IPS-15b (cell line): ENCODE data around the gene TMED4.

Experiments used
- H3K27me3 ChIP-seq: one replicate; pipeline ENCODE4 v1.6.1; 2013; ENCODE audit warnings: low read length; ENCODE audit not compliant: control insufficient read depth, insufficient read depth
- H3K36me3 ChIP-seq: one replicate; pipeline ENCODE4 v1.6.1; 2013; ENCODE audit warnings: low read length; ENCODE audit not compliant: control insufficient read depth, insufficient read depth
- H3K4me1 ChIP-seq: one replicate; pipeline ENCODE4 v1.6.1; 2013; ENCODE audit warnings: mild to moderate bottlenecking, low read length; ENCODE audit not compliant: control insufficient read depth, insufficient read depth
- H3K4me3 ChIP-seq: one replicate; pipeline ENCODE4 v1.5.1; 2013; ENCODE audit warnings: low read depth, low read length
- H3K9ac ChIP-seq: one replicate; pipeline ENCODE4 v1.6.1; 2013; ENCODE audit warnings: low read depth, mild to moderate bottlenecking, low read length
- H3K9me3 ChIP-seq: one replicate; pipeline ENCODE4 v1.6.1; 2013; ENCODE audit warnings: mild to moderate bottlenecking, low read length; ENCODE audit not compliant: control insufficient read depth, insufficient read depth

The TMED4 gene

DNA sequence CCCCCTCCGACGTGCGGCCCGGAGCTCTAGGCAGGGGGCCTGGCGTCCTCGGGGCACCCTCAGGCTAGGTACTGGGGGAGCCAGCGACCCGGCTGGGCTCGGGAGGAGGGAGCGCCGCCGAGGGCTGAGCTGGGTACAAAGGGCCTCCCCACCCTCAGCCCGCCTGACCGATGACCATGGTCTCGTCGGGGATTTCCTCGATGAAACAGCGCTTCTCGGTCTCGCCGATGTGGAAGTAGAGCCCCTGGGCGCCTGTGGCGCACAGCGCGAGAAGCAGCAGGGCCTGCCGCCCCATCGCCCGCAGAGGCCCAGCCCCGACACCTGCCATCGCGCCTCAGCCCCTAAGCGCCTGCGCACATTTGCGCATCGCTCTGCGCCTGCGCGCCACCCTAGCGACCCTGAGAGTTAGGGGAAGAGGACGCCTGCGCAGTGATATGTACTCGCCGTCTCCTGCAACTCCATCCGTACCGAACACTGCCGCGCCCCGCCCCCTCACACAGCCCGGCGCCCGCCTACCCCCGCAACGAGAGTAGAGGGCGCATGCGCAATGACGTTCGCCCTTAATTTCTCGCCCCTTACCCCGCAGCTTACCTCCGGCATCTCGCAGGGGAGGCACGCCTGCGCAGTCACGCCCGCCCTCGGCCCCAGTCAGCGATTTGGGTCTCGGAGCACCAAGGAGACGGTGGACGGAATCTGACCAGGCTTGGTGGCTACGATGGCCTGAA lies at the start of gene TMED4:
TMED4 (minus strand) TSS at position 353 of the 725 bp plus-strand sequence; CDS start at position 328, 25 bp downstream.
- H3K27me3 ChIP-seq, result no peaks in the 10 kb centered on the region
- H3K36me3 ChIP-seq, result peaks cover 8% of the 10 kb centered on the region
- peak within 1 kb of the TSS; percentile 91 for H3K4me3 ChIP-seq
- no peaks in the 10 kb centered on the region for H3K4me1 ChIP-seq
- no peaks in the 10 kb centered on the region for H3K9me3 ChIP-seq
- H3K9ac ChIP-seq, result peak within 1 kb of the TSS; percentile 93

DNA sequence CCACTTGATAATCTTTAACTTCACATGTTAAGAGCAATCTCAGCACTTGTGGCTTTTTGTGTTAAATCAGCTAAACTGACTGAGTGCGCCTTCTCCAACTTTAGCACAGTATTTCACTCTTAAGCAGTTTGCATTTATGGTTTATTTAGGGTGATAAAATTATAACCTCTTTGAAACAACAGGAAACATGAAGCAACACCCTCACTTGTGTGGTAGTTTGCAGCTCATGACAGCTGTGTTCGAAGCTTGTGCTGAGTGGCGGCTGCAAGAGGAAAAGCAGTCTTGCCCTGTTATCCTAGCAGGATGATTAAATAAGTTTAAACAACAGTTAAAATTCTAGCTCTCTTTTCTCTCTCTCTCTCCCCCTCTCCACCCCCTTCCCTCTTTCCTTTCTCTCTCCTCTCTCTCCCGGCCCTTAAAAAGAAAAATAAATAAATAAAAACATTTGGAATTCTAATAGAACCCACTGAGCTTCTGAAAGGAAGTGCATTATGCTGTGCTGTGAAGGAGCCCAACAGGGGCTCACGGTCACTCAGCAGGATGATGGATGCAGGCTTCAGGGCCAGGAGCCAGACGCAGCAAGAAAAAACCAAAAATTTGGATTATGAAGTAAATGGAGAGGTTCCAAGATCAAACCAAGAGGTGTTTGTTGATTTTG lies 49.6 kb upstream of the TMED4 start:
- no peak overlapping the region for H3K4me3 ChIP-seq
- H3K9ac ChIP-seq, result no peak overlapping the region
- no peaks in the 10 kb centered on the region for H3K9me3 ChIP-seq
- no peaks in the 10 kb centered on the region for H3K27me3 ChIP-seq
- peaks cover 13% of the 10 kb centered on the region for H3K4me1 ChIP-seq
- H3K36me3 ChIP-seq, result peaks cover 7% of the 10 kb centered on the region

DNA sequence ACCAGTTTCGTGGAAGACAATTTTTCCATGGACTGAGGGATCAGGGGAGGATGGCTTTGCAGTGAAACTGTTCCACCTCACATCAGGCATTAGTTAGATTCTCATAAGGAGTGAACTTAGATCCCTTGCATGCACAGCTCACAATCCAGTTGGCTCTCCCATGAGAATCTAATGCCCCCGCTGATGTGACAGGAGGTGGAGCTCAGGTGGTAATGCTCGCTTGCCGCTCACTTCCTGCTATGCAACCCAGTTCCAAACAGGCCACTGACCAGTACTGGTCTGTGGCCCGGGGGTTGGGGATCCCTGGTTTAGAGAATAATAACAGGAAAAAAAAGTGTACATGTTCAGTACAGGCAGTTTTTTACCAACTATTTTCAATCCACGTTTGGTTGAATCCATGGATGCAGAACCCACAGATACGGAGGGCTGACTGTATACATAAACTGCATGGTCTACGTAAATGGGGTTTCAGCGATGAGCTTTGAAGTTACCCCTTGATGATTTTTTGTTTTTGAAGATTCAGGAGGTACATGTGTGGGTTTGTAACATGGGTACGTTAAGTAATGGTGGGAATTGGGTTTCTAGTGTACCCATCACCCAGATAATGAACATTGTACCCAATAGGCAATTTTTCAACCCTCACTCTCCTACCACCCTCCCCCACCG lies 48.9 kb upstream of the TMED4 start:
- no peaks in the 10 kb centered on the region for H3K27me3 ChIP-seq
- no peaks in the 10 kb centered on the region for H3K9me3 ChIP-seq
- peaks cover 7% of the 10 kb centered on the region for H3K36me3 ChIP-seq
- H3K4me3 ChIP-seq, result no peak overlapping the region
- H3K9ac ChIP-seq, result no peak overlapping the region
- peaks cover 10% of the 10 kb centered on the region for H3K4me1 ChIP-seq

DNA sequence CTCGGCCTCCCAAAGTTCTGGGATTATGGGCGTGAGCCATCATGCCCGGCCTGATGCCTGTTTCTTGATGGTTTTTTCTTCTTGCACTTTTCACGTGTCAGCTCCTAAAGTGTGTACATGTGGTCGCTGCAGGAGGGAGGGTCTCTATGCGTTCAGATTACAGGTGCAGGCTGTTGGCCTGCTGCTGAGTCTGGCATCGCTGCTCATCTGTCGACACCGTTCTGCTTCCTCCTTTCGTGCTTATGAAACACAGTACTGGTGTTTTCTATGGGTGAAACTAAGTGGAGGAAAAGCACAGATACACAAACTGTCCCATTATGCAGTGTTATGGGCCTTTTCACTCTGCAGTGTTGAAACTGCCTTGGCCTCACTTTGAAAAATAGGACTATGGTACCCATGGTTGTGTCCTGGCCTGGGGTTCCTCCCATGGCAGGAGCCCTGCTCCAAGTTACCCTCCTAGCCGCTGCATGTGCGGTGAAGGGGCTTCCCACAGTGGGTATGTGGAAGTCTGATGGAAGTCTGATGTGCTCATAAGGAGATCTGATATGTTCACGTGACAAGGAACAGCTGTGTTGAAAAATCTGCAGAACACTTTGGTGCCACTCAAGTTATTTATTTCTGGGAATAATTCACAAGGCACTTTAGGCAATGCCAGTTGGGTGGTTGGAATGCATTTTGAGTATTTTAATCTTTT lies 47.9 kb upstream of the TMED4 start:
- Histone ChIP-seq H3K36me3 (peaks cover 7% of the 10 kb centered on the region), H3K4me1 (peaks cover 10% of the 10 kb centered on the region), H3K9ac (no peak overlapping the region)

DNA sequence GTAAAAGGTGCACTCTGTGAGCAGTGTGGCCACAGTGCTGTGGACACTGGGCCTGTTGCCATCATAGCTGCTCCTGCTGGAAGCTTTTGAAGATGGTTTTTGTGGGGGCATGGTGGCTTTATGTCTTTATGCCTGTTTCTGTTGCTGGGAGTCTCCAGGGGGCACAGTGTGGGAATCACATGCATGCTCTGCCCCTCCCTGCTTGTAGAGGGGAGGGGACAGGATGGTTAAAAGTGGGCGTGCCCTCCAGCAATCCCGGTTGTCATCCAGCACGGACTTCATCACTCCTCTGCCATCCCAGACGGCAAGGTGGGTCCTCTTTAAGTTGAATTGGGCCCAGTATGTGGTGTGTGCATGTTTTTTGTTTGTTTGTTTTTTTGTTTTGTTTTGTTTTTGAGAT lies 44.6 kb upstream of the TMED4 start:
- Histone ChIP-seq H3K4me1 (peaks cover 9% of the 10 kb centered on the region), H3K27me3 (no peaks in the 10 kb centered on the region), H3K36me3 (peaks cover 11% of the 10 kb centered on the region), H3K9me3 (no peaks in the 10 kb centered on the region), H3K4me3 (no peak overlapping the region), H3K9ac (no peak overlapping the region)

More for the DNA sequence above, 47.9 kb upstream of the TMED4 start:
- no peak overlapping the region for H3K4me3 ChIP-seq
- H3K27me3 ChIP-seq, result no peaks in the 10 kb centered on the region
- no peaks in the 10 kb centered on the region for H3K9me3 ChIP-seq

DNA sequence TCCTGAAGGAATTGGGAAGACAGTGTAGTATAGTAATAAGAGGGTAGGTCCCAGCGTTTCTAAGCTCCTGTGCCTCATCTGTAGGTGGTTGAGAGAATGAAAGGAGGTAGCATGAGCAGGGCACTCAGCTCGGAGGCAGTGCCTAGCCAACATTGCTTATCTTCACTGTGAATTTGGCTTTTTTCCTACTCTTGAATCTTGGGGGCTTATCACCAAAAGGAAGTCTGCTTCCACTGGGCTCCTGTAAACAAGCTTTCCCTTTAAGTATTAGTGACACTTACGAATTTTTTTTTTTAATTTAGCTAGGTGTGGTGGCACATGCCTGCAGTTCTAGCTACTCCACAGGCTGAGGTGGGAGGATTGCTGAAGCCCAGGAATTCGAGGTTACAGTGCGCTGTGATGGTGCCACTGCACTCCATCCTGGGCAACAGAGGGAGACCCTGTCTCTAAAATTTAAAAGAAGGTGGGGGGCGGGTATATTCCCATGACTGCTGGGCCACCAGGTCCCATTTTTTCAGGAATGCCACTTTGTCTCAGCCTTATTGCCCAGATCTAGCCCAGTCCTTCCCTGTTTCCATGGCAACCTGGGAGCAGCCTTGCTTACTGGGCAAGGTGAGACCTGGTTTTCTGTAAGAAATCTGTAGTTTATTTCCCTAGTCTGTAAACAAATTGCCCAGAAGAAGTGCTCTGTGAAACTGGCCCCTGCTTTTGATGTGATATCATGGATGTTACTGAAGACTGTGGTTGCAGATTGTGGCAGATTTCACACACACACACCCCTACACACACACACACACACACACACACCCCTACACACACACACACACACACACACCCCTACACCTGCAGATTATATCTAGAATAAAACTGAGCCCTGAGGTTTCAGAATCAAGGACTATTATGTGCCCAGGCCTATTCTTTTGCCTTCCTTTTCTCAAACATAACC lies 43.8 kb upstream of the TMED4 start:
- Histone ChIP-seq H3K36me3 (peaks cover 11% of the 10 kb centered on the region), H3K4me3 (no peak overlapping the region), H3K9me3 (no peaks in the 10 kb centered on the region), H3K9ac (no peak overlapping the region), H3K27me3 (no peaks in the 10 kb centered on the region), H3K4me1 (peaks cover 2% of the 10 kb centered on the region)

DNA sequence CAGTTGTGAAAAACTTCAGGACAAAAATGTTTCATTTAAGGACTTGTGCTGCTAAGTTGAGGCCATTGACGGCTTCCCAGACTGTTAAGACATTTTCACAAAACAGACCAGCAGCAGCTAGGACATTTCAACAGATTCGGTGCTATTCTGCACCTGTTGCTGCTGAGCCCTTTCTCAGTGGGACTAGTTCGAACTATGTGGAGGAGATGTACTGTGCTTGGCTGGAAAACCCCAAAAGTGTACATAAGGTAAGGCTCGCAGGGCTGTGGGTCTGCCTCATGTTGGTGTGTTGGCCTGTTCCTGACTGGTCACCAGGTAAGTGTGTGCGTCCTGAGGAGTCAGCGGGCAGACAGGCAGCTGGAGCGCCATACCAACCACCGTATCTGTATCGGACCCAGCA lies 42.3 kb upstream of the TMED4 start:
- Histone ChIP-seq H3K4me1 (peaks cover 2% of the 10 kb centered on the region), H3K9me3 (no peaks in the 10 kb centered on the region), H3K9ac (no peak overlapping the region), H3K4me3 (no peak overlapping the region), H3K36me3 (peaks cover 11% of the 10 kb centered on the region), H3K27me3 (no peaks in the 10 kb centered on the region)

DNA sequence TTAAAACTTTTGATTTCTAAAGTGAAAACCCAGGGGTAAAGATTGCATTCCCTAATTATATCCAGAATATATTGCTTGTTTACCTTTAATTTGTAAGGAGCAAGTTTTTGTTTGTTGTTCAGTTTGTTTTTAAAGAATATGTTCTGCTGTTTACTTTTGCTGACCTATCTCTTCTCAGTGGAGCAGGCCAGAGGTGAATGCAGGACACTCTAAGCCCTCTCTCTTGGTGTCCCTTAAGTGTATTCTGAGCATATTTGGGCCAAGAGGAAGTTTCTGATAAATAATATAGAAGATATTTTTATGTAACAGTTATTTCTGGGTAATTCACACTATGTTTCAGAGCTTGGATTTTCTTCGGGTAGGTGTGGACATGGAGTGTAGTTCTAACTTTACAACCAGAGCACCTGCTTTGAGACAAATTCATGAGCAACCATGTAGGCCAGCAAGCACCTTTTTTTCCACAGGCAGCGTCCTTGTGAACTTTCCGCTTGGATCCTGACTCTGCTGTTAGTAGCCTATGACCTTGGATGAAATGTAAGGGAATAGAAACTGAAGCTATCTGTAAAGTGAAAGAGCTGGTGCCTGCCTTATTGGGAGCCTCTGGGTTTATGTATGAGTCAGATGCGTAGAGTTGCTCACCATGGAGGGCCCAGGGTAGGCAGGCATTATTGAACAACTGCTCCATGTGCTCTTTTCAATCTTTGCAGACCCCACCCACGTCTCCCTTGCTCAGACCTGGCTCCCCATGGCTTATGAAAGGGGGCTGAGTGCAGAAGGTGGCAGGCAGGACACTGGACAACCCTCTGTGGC lies 40.5 kb upstream of the TMED4 start:
- Histone ChIP-seq H3K27me3 (no peaks in the 10 kb centered on the region), H3K36me3 (peaks cover 4% of the 10 kb centered on the region), H3K4me3 (no peak overlapping the region), H3K9me3 (no peaks in the 10 kb centered on the region), H3K9ac (no peak overlapping the region), H3K4me1 (peaks cover 2% of the 10 kb centered on the region)

DNA sequence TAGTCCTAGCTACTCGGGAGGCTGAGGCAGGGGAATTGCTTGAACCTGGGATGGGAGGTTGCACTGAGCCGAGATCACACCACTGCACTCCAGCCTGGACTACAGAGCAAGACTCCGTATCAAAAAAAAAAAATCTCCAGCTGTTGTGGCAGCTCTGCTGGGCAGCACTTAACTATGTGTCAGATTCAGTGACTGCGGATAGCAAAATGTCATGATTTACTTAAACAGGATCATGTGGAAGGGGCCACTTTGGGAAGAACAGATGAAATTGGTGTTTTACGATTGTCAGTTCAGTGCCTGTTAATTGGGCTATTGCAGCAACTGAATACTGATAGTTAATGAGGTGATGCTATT lies 39.7 kb upstream of the TMED4 start:
- no peak overlapping the region for H3K9ac ChIP-seq
- peaks cover 2% of the 10 kb centered on the region for H3K4me1 ChIP-seq
- no peak overlapping the region for H3K4me3 ChIP-seq
- no peaks in the 10 kb centered on the region for H3K27me3 ChIP-seq
- no peaks in the 10 kb centered on the region for H3K9me3 ChIP-seq
- peaks cover 4% of the 10 kb centered on the region for H3K36me3 ChIP-seq

DNA sequence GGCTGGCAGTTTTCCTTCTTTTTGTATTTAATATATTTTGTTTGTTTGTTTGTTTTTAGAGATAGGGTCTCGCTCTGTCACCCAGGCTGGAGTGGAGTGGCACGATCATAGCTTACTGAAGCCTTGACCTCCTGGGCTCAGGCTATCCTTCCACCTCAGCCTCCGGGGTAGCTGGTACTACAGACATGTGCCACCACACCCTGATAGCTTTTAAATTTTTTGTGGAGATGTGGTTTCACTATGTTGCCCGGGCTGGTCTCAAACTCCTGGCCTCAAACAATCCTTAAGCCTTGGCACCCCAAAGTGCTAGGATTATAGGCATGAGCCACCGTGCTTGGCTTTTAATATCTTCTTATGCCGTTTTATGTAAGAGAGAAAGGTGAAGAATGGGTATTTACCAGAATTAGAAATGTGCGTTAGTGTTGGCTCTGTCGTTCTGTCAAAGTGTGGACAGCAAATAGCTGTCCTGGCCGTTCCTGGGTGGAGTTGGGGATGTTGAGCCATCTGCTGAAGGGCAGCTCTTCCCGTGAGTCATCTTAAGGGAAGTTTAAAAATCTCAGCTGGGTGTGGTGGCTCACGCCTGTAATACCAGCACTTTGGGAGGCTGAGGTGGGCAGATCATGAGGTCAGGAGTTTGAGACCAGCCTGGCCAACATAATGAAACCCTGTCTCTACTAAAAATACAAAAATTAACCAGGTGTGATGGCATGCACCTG lies 39.2 kb upstream of the TMED4 start:
- Histone ChIP-seq H3K9ac (no peak overlapping the region), H3K4me3 (no peak overlapping the region), H3K9me3 (no peaks in the 10 kb centered on the region), H3K27me3 (no peaks in the 10 kb centered on the region), H3K4me1 (peaks cover 2% of the 10 kb centered on the region), H3K36me3 (peaks cover 4% of the 10 kb centered on the region)
